GM12892 (cell line): ENCODE measurements around the gene HLA-DPB1. TPM values are rescaled to one million over a fixed set of nuclear protein-coding genes. Genes with fewer than 3 reads are reported as not detected.

Experiments used
- DNase-seq: peaks from one replicate; pipeline ENCODE4 v3.0.0; 2011; ENCODE audit not compliant: insufficient read length
- FAIRE-seq: peaks from 2 replicates; lab custom pipeline; 2011; peaks lifted over from hg19 to GRCh38; lab: Jason Lieb, UNC
- POLR2A ChIP-seq: IDR thresholded peaks from 2 replicates; pipeline ENCODE4 v1.6.1; 2011; ENCODE audit warnings: low read depth, low read length, control low read depth
- POLR2AphosphoS5 ChIP-seq: IDR thresholded peaks from 2 replicates; pipeline ENCODE4 v1.6.1; 2011; ENCODE audit warnings: low read depth, low read length, control low read depth
- TAF1 ChIP-seq: IDR thresholded peaks from 2 replicates; pipeline ENCODE4 v1.6.1; 2011; ENCODE audit warnings: low read depth, mild to moderate bottlenecking, control low read depth, low read length, borderline replicate concordance
- polyA plus RNA-seq: library from polyadenylated mRNA; unstranded; fragments of >200 nt; gene quantifications from one replicate; pipeline ENCODE4 v1.2.1, GENCODE V29; 2012; ENCODE audit warnings: missing spikeins, inconsistent platforms; ENCODE audit not compliant: missing spikeins

HLA-DPB1 gene
- polyA plus RNA-seq: 455 TPM

DNA sequence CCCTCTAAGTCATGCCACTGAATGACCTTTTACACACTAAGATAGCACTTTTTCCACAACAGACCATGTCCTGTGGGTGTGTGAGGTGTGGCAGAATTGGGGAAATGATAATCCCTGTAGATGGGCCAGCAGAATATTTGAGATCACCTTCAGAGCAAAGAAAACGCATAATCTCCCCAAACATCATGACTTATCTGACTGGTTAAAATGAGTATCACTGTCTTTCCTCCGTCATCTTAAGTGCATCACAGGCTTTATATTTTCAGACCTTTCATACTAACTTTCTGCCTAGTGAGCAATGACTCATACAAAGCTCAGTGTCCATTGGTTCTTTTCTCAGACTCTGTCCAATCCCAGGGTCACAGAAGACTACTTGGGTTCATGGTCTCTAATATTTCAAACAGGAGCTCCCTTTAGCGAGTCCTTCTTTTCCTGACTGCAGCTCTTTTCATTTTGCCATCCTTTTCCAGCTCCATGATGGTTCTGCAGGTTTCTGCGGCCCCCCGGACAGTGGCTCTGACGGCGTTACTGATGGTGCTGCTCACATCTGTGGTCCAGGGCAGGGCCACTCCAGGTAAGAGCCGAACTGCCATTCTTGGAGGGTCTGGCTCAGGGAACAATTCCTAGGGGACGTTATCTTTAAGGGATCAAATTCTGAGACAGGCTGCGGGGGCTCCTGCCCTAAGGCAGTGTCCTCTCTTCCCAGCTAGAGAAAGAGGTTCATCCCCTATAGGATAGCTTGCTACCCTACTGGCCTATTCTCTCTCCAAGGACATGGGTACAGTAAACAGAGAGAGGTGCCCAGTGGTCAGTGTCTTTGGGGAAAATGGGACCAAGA is at the start of gene HLA-DPB1:
Gene HLA-DPB1 (plus strand): TSS at position 423 of the 838 bp plus-strand sequence. CDS start 52 bp downstream, at position 475.
- DNase-seq: peak; percentile 41
- peak; percentile 84 for TF ChIP-seq POLR2AphosphoS5
- peak; percentile 87 for TF ChIP-seq POLR2A
- TF ChIP-seq TAF1: peak; percentile 84; the same call in 1 of the 2 replicates
- no peak for FAIRE-seq

DNA sequence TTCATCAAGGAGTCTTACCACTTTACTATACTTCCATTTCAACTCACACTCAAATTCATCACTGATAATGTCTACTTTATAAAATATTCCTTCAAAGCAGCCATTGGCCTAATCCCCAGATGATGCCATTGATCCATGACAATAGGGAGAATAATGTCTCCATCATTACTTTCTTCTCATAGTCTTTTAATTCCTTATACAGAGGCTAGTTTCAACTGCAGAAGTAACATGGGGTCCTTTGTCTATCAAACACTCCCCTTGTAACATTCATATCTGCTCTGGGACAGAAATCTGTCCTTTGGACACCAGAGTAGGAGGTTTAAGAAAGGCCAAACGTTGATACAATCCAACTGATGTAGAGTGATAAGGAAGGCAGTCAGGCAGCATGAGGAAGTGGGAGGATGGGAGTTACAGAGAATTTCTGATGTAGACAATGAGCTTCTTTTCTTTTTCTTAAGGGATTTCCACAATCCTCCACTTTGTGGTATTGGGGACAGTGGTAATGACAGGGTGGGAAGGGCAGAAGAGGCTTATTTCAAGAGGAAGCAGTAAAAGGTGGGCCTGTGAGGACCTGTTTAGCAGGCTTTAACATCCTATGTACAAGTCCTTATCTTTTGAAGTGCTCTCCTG is 47.5 kb upstream of the HLA-DPB1 start:
- TF ChIP-seq POLR2AphosphoS5: peak; percentile 65; the same call in 1 of the 2 replicates
- peak; percentile 61; the same call in 1 of the 2 replicates for TF ChIP-seq POLR2A
- TF ChIP-seq TAF1: no peak
- DNase-seq (no peak), FAIRE-seq (no peak)

DNA sequence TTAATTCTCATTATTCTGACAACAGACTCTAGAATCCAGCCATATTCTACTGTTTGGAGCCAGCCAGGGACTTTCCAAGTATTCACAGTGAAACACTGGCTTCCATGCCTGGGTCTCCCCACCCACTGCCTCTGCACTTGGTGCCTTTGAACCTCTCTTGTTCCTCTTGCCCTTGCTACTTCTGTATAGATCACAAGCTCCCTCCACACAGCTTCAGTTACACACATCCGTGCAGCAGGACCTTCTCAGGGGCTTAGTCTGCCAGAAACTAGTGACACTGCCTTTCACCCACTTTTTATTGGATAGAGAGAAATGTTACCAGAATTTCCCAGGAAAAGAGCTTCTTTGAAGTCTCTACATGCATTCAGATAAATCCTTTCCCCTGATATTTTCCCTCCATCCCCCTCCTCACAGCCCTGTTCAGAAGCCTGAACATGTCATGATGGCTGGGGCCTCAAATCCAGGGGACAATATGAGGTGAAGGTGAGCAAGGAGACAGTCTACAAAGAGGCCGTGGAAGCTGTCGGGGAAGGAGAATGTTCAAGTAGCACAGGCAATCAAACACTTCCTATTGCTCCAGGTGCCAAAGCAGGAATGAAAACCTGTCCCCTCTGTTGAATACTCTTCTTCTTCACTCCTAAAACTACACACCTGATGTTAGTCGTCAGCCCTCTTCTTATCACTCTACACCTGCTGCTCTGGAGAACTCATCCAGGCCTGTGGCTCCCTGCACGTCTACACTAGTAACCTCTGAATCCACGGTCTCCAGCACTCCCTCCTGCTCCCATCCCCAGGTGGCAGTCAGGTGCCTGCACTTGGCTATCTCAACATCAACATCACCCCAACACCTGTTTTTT is 46.2 kb upstream of the HLA-DPB1 start:
- FAIRE-seq (peak; percentile 100), DNase-seq (no peak)
- TF ChIP-seq POLR2A (peak; percentile 92), POLR2AphosphoS5 (peak; percentile 88), TAF1 (peak; percentile 55; the same call in 1 of the 2 replicates)

DNA sequence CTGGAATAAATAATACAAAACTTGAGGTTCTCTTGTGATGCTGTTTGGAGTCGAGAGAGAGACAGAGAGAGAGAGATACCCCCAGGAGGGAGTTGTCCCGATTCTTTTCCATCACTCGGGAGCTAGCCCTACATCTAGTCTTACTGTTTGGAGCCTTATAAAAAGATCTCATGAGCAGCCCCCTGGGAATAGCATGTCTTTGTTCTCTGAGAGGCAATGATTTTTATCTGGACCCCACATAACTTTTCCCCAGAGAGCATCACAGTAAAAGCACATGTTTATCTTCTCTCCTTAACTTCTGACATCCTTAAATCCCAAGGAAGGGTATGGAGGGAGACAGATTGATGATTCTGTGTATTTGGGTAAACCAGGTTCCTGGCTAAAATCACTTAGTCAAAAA is 45.5 kb upstream of the HLA-DPB1 start:
- TF ChIP-seq POLR2A (no peak), TAF1 (no peak)
- DNase-seq: no peak
- FAIRE-seq: no peak

DNA sequence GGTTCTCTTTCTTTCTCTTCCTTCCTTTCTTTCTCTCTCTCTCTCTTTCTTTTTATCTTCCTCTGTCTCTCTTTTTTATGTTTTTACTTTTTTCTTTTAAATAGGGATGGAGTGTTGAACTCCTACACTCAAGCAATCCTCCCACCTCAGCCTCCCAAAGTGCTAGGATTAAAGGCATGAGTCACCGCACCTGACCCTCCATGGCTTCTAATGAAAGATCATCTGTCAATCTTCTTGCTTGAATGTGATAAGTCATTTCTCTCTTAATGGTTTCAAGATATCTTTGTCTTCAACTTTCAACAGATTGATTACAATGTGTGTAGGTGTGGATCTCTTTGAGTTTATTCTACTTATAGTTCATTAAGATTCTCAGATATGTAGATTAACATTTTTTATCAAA is 41.2 kb upstream of the HLA-DPB1 start:
- DNase-seq: no peak
- no peak for FAIRE-seq
- TF ChIP-seq TAF1: no peak
- TF ChIP-seq POLR2A: no peak
- no peak for TF ChIP-seq POLR2AphosphoS5

DNA sequence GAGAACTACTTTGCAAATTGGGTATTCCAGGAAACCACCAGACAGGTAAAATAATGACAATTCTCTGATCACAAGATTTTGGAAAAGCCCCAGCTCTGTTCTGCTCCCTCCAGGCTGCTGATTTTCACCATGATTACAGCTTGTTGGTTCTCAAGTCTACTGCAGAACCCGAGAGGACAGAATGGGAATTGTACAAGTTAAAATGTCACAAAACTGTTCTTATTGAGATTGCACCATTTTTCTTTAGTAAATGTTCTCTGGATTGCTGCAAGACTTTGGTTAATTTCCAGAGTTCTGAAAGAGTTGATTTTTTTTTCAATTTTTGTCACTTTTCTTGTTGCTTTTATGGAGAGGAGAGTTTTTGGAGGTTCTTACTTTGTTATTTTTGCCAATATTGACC is 39.3 kb upstream of the HLA-DPB1 start:
- peak; percentile 40 for FAIRE-seq
- TF ChIP-seq POLR2AphosphoS5 (no peak), POLR2A (no peak), TAF1 (no peak)
- no peak for DNase-seq

DNA sequence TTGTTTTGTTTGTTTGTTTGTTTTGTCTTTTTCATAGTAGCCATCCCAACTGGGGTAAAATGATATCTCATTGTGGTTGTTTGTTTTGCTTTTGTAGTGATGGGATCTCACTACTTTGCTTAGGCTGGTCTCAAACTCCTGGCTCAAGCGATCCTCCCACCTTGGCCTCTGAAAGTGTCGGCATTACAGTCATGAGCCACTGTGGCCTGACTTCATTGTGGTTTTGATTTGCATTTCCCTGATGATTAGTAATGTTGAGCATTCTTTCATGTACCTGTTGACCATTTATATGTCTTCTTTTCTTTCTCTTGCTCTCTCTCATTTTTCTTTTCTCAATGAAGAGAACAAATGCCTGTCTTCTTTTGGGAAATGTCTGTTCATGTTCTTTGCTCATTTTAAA is 35.6 kb upstream of the HLA-DPB1 start:
- DNase-seq (no peak), FAIRE-seq (peak; percentile 93)
- TF ChIP-seq TAF1 (no peak), POLR2AphosphoS5 (no peak), POLR2A (no peak)

DNA sequence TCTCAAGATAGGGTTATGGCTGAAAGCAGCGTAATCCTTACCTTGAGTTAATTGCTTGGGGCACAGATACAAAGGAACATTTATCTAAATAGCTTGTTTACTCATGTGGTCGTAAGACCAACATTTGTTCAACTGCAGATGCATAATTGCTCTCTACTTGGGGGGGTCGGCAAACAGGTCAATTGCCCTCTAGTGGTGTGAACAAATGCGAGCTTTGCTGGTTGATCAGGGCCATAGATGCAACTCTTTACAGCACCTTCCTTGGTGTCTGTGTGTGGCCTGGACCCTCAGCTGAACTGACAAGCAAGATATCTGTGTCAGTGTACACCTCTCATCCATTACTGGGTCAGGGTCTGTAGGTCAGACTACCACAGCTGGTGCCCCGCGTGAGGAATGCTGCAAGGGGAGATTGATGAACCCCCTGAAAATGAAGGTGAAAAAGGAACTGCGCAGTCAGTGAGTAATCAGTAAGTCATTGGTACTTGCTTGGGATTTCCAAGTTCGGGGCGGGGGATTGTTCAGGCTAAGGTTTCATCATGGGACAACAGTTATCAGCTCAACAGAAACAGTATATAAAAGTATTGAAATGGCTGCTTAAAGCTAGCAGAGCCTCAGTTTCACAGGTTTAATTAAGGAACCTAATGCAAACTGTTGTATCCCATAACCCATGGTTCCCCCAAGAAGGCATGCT is 26.3 kb upstream of the HLA-DPB1 start:
- no peak for DNase-seq
- no peak for FAIRE-seq
- TF ChIP-seq POLR2AphosphoS5: no peak

DNA sequence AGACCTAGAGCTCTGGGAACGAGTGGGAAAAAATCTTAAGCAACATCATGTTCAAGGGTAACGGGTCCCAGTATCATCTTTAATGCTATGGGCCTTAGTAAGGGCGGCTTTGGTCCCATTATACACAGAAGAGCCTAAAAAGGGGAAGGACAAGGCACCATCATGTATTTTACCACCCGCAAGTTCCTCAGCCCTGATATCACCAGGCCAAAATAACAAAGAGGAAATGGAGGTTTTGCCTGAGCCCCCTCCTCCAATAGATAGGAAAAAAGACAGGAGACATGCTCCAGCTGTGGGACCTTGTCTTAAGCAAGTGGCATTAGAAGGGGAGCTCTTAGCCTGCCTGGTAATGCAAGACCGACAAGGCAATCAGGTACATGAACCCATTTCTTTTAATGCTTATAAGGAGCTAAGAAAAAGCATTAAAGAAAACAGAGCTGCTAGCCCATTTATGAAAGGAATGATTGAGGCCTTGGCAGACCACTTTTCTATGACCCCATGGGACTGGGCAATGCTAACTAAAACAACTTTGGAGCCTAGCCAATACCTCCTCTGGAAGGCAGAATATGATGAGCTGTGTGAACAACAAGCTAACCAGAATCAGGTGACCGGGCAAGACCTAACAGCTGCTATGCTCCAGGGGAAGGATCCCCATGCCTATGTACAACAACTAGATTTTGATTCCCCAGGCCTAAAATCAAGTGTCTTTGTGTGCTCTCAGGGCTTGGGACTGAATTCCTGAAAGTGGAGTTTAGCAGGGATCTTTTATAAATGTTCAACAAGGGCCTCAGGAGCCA is 25.6 kb upstream of the HLA-DPB1 start:
- TF ChIP-seq TAF1 (no peak), POLR2A (no peak), POLR2AphosphoS5 (no peak)
- DNase-seq: no peak

DNA sequence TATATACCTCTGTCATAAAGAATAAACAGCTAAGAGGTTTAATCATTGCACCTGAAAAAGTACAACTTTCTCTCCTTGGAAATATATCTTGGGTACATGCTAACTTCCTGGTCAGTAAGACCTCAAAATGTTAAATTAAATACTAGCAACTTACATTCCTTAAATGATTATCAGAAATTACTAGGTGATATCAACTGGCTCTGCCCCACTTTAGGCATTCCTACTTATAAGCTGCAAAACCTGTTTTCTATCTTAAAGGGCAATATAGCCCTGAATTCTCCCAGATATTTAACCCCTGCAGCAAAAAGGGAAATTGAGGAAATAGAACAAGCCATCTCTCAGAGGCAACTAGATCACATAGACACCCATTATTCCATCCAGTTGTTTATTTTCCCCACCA is 23.2 kb upstream of the HLA-DPB1 start:
- DNase-seq (no peak), FAIRE-seq (no peak)
- no peak for TF ChIP-seq POLR2A
- TF ChIP-seq TAF1: no peak
- TF ChIP-seq POLR2AphosphoS5: no peak

More for the DNA sequence above, 25.6 kb upstream of the HLA-DPB1 start:
- no peak for FAIRE-seq
